Sigmoid colon (tissue), 7 donors: ENCODE measurements around the gene TMEM132D. TPM values are rescaled to one million over a fixed set of nuclear protein-coding genes. Genes with fewer than 3 reads are reported as not detected.

ENCODE experiments used
- DNase-seq: peaks from one replicate; pipeline ENCODE4 v3.0.0-alpha.2; 2019
- H3K27ac ChIP-seq, 4 donors: fragments of 200-600 bp; sonication (generic); one replicate each; pipeline ENCODE4 v1.5.1; 2016 to 2019; ENCODE audit warnings: mild to moderate bottlenecking in 1 of 4
- H3K27me3 ChIP-seq, 3 donors: fragments of 200-600 bp; sonication (generic); one replicate each; pipeline ENCODE4 v1.5.1; 2019; ENCODE audit warnings: mild to moderate bottlenecking in 1 of 3
- H3K36me3 ChIP-seq, 4 donors: fragments of 200-600 bp; sonication (generic); one replicate each; pipeline ENCODE4 v1.5.1; 2016 to 2019
- H3K4me1 ChIP-seq, 4 donors: fragments of 200-600 bp; sonication (generic); one replicate each; pipeline ENCODE4 v1.5.1; 2017 to 2019
- H3K4me3 ChIP-seq, 4 donors: fragments of 200-600 bp; sonication (generic); one replicate each; pipeline ENCODE4 v1.5.1; 2017 to 2019; ENCODE audit warnings: mild to moderate bottlenecking in 2 of 4, moderate library complexity in 1 of 4
- H3K9me3 ChIP-seq, 4 donors: fragments of 200-600 bp in 3 of 4; sonication (generic) in 3 of 4; one replicate each; pipeline versions ENCODE4 v1.5.1 to v1.6.1; 2013 to 2019
- CTCF ChIP-seq, 4 experiments: fragments of 450-650 bp in 3 of 4; fragments of 200-600 bp in 1 of 4; IDR thresholded peaks; one replicate each; pipeline ENCODE4 v1.5.1; 2016 to 2019; ENCODE audit warnings: antibody characterized with exemption in 4 of 4, mild to moderate bottlenecking in 3 of 4, moderate library complexity in 2 of 4
- EP300 ChIP-seq, 4 donors: sonication (generic); formaldehyde crosslinking; IDR thresholded peaks; one replicate each; pipeline ENCODE4 v1.6.1; 2017; ENCODE audit warnings: antibody characterized with exemption in 4 of 4
- POLR2A ChIP-seq, 2 donors: fragments of 450-650 bp; IDR thresholded peaks; one replicate each; pipeline ENCODE4 v1.6.1; 2016; ENCODE audit warnings: antibody characterized with exemption in 2 of 2, mild to moderate bottlenecking in 2 of 2, moderate library complexity in 2 of 2
- POLR2AphosphoS5 ChIP-seq, 4 donors: sonication (generic); formaldehyde crosslinking; IDR thresholded peaks; one replicate each; pipeline ENCODE4 v1.6.1; 2017; ENCODE audit warnings: antibody characterized with exemption in 4 of 4
- WGBS, 2 donors: extraction: QIAGEN DNeasy Blood & Tissue Kit; methylation state at CpG; one replicate each; pipeline ENCODE4 v1.1.7; 2013; 5-methylcytosine and 5-hydroxymethylcytosine counted together
- intact Hi-C: fragments of 100-400 bp; cut with DNase I; formaldehyde crosslinking; loops from one replicate; pipeline ENCODE4 v1.15.1; 2023
- polyA plus RNA-seq, 3 donors: library from polyadenylated mRNA; stranded (reverse); fragments of 200-250 nt; gene quantifications; one replicate each; pipeline ENCODE4 v1.2.3, GENCODE V29; 2013
- total RNA-seq, 4 donors: library from RNA; depleted of rRNA; stranded (reverse); fragments of >200 nt; gene quantifications; one replicate each; pipeline ENCODE4 v1.1.0, GENCODE V29; 2016
- donor health status: healthy with polysubstance abuse.
- donor health status: Bipolar disorder and iron deficiency.
- donor health status: healthy.

Gene TMEM132D
- total and polyA plus RNA-seq, 7 donors: under 0.01 to 0.03 (median under 0.01) TPM; not detected in 3

- Histone ChIP-seq H3K4me1 (no peaks in the 10 kb centered on the region), H3K27me3 (no peaks in the 10 kb centered on the region), H3K9me3 (no peaks in the 10 kb centered on the region), H3K27ac (no peak overlapping the region), H3K36me3 (no peaks in the 10 kb centered on the region), H3K4me3 (no peak overlapping the region)
- no peak for TF ChIP-seq POLR2AphosphoS5 (IDR thresholded peaks at IDR 0.05)
- TF ChIP-seq CTCF (IDR thresholded peaks at IDR 0.05): no peak
- TF ChIP-seq POLR2A (IDR thresholded peaks at IDR 0.05): no peak
- TF ChIP-seq EP300 (IDR thresholded peaks at IDR 0.05): no peak
- WGBS, 2 donors: 69 to 82% methylated on average over 19 of the region's 19 CpGs
- no peak for DNase-seq
- intact Hi-C loops: no loop called here
These were observed 719.5 kb downstream of the TMEM132D start for GRCh38 chr12:129184127-129184928.

- TF ChIP-seq EP300 (IDR thresholded peaks at IDR 0.05): no peak
- TF ChIP-seq POLR2AphosphoS5 (IDR thresholded peaks at IDR 0.05): no peak
- no peak for TF ChIP-seq CTCF (IDR thresholded peaks at IDR 0.05)
- no peak for TF ChIP-seq POLR2A (IDR thresholded peaks at IDR 0.05)
- no peak overlapping the region for H3K27ac ChIP-seq
- no peaks in the 10 kb centered on the region for H3K4me1 ChIP-seq
- intact Hi-C loops: no loop called here
- WGBS, 2 donors: 65 to 84% methylated on average over 7 of the region's 7 CpGs
- no peaks in the 10 kb centered on the region for H3K27me3 ChIP-seq
- H3K9me3 ChIP-seq: no peaks in the 10 kb centered on the region
- H3K36me3 ChIP-seq: no peaks in the 10 kb centered on the region
- no peak overlapping the region for H3K4me3 ChIP-seq
- DNase-seq: no peak
These were observed 723.8 kb downstream of the TMEM132D start for GRCh38 chr12:129179941-129180553.

- peaks cover 0 to 4% (median 0%) of the 10 kb centered on the region in 4 donors for H3K9me3 ChIP-seq
- H3K27ac ChIP-seq: no peak overlapping the region
- intact Hi-C loops: no loop called here
- TF ChIP-seq POLR2A (IDR thresholded peaks at IDR 0.05) (no peak), EP300 (IDR thresholded peaks at IDR 0.05) (no peak), CTCF (IDR thresholded peaks at IDR 0.05) (no peak), POLR2AphosphoS5 (IDR thresholded peaks at IDR 0.05) (no peak)
- 21 to 65% methylated on average over 3 of the region's 3 CpGs for WGBS, 2 donors
- no peak for DNase-seq
- H3K4me1 ChIP-seq: no peaks in the 10 kb centered on the region
- H3K36me3 ChIP-seq: no peaks in the 10 kb centered on the region
- H3K4me3 ChIP-seq: no peak overlapping the region
- H3K27me3 ChIP-seq: no peaks in the 10 kb centered on the region
These were observed 733.9 kb downstream of the TMEM132D start for GRCh38 chr12:129169928-129170327.

GRCh38 chr12:129163861-129164260 is 740.0 kb downstream of the TMEM132D start:
- no peak for TF ChIP-seq POLR2A (IDR thresholded peaks at IDR 0.05)
- TF ChIP-seq EP300 (IDR thresholded peaks at IDR 0.05): no peak
- no peak for TF ChIP-seq POLR2AphosphoS5 (IDR thresholded peaks at IDR 0.05)
- no peak for TF ChIP-seq CTCF (IDR thresholded peaks at IDR 0.05)
- Histone ChIP-seq H3K4me1 (no peaks in the 10 kb centered on the region), H3K36me3 (no peaks in the 10 kb centered on the region), H3K27me3 (no peaks in the 10 kb centered on the region), H3K4me3 (no peak overlapping the region), H3K9me3 (peaks cover 0 to 4% (median 0%) of the 10 kb centered on the region in 4 donors), H3K27ac (no peak overlapping the region)
- intact Hi-C loops: no loop called here
- DNase-seq: no peak
- 69 to 75% methylated on average over 6 of the region's 6 CpGs for WGBS, 2 donors
